ENCODE measurements around the gene ENGASE.

ENGASE gene

GRCh38 chr17:79116575-79117368 lies 42.1 kb downstream of the ENGASE start:
- Mint-ChIP-seq H3K27ac (no peak overlapping the region), H3K4me3 (no peak overlapping the region), H3K36me3 (no peaks in the 10 kb centered on the region), H3K9me3 (no peaks in the 10 kb centered on the region), H3K4me1 (no peaks in the 10 kb centered on the region)
- no peak for ATAC-seq
- no peak for DNase-seq (ENCODE audit: low spot score in 2 of 2)

GRCh38 chr17:79117905-79118487 lies 43.4 kb downstream of the ENGASE start:
- H3K4me1 Mint-ChIP-seq: no peaks in the 10 kb centered on the region
- no peak overlapping the region for H3K4me3 Mint-ChIP-seq
- ATAC-seq (no peak), DNase-seq (ENCODE audit: low spot score in 2 of 2) (no peak)
- no peaks in the 10 kb centered on the region for H3K36me3 Mint-ChIP-seq
- no peak overlapping the region for H3K27ac Mint-ChIP-seq
- H3K9me3 Mint-ChIP-seq: no peaks in the 10 kb centered on the region

GRCh38 chr17:79118924-79119323 lies 44.3 kb downstream of the ENGASE start:
- H3K36me3 Mint-ChIP-seq: no peaks in the 10 kb centered on the region
- H3K4me3 Mint-ChIP-seq: no peak overlapping the region
- DNase-seq (ENCODE audit: low spot score in 2 of 2) (no peak), ATAC-seq (no peak)
- H3K4me1 Mint-ChIP-seq: no peaks in the 10 kb centered on the region
- H3K27ac Mint-ChIP-seq: no peak overlapping the region
- no peaks in the 10 kb centered on the region for H3K9me3 Mint-ChIP-seq

- H3K36me3 Mint-ChIP-seq: no peaks in the 10 kb centered on the region
- no peak overlapping the region for H3K4me3 Mint-ChIP-seq
- no peaks in the 10 kb centered on the region for H3K4me1 Mint-ChIP-seq
- DNase-seq (ENCODE audit: low spot score in 2 of 2) (no peak), ATAC-seq (no peak)
- H3K27ac Mint-ChIP-seq: no peak overlapping the region
- H3K9me3 Mint-ChIP-seq: no peaks in the 10 kb centered on the region
Observed at GRCh38 chr17:79120259-79120658, 45.6 kb downstream of the ENGASE start.

- Mint-ChIP-seq H3K36me3 (no peaks in the 10 kb centered on the region), H3K4me3 (no peak overlapping the region), H3K4me1 (no peaks in the 10 kb centered on the region), H3K27ac (no peak overlapping the region), H3K9me3 (no peaks in the 10 kb centered on the region)
- ATAC-seq: no peak
- no peak for DNase-seq (ENCODE audit: low spot score in 2 of 2)
Observed at GRCh38 chr17:79123988-79124387, 49.4 kb downstream of the ENGASE start.

- no peak for DNase-seq (ENCODE audit: low spot score in 2 of 2)
- Mint-ChIP-seq H3K4me3 (no peak overlapping the region), H3K27ac (no peak overlapping the region), H3K36me3 (no peaks in the 10 kb centered on the region), H3K4me1 (no peaks in the 10 kb centered on the region), H3K9me3 (no peaks in the 10 kb centered on the region)
- ATAC-seq: no peak
Observed at GRCh38 chr17:79124513-79125209, 50.0 kb downstream of the ENGASE start.

- H3K27ac Mint-ChIP-seq: no peak overlapping the region
- H3K4me3 Mint-ChIP-seq: no peak overlapping the region
- ATAC-seq (no peak), DNase-seq (ENCODE audit: low spot score in 2 of 2) (no peak)
- no peaks in the 10 kb centered on the region for H3K4me1 Mint-ChIP-seq
- no peaks in the 10 kb centered on the region for H3K9me3 Mint-ChIP-seq
- no peaks in the 10 kb centered on the region for H3K36me3 Mint-ChIP-seq
Observed at GRCh38 chr17:79125503-79125902, 50.9 kb downstream of the ENGASE start.

- Mint-ChIP-seq H3K27ac (no peak overlapping the region), H3K36me3 (no peaks in the 10 kb centered on the region), H3K4me3 (no peak overlapping the region), H3K9me3 (no peaks in the 10 kb centered on the region), H3K4me1 (no peaks in the 10 kb centered on the region)
- no peak for ATAC-seq
- DNase-seq (ENCODE audit: low spot score in 2 of 2): no peak
Observed at GRCh38 chr17:79126139-79126538, 51.5 kb downstream of the ENGASE start.

GRCh38 chr17:79127534-79128135 lies 53.0 kb downstream of the ENGASE start:
- Mint-ChIP-seq H3K9me3 (no peaks in the 10 kb centered on the region), H3K27ac (no peak overlapping the region), H3K4me1 (no peaks in the 10 kb centered on the region), H3K4me3 (no peak overlapping the region), H3K36me3 (no peaks in the 10 kb centered on the region)
- no peak for DNase-seq (ENCODE audit: low spot score in 2 of 2)
- ATAC-seq: no peak

- ATAC-seq (no peak), DNase-seq (ENCODE audit: low spot score in 2 of 2) (no peak)
- Mint-ChIP-seq H3K4me3 (no peak overlapping the region), H3K36me3 (no peaks in the 10 kb centered on the region), H3K4me1 (no peaks in the 10 kb centered on the region), H3K27ac (no peak overlapping the region), H3K9me3 (no peaks in the 10 kb centered on the region)
Observed at GRCh38 chr17:79129523-79129922, 54.9 kb downstream of the ENGASE start.

GRCh38 chr17:79130536-79131273 lies 56.1 kb downstream of the ENGASE start:
- Mint-ChIP-seq H3K36me3 (no peaks in the 10 kb centered on the region), H3K4me1 (no peaks in the 10 kb centered on the region), H3K9me3 (no peaks in the 10 kb centered on the region), H3K27ac (no peak overlapping the region), H3K4me3 (no peak overlapping the region)
- ATAC-seq (no peak), DNase-seq (ENCODE audit: low spot score in 2 of 2) (no peak)

- Mint-ChIP-seq H3K27ac (no peak overlapping the region), H3K4me1 (no peaks in the 10 kb centered on the region), H3K36me3 (no peaks in the 10 kb centered on the region), H3K9me3 (no peaks in the 10 kb centered on the region), H3K4me3 (no peak overlapping the region)
- DNase-seq (ENCODE audit: low spot score in 2 of 2) (no peak), ATAC-seq (no peak)
Observed at GRCh38 chr17:79131274-79131635, 56.6 kb downstream of the ENGASE start.

- Mint-ChIP-seq H3K36me3 (no peaks in the 10 kb centered on the region), H3K27ac (no peak overlapping the region), H3K4me3 (no peak overlapping the region), H3K4me1 (no peaks in the 10 kb centered on the region), H3K9me3 (no peaks in the 10 kb centered on the region)
- DNase-seq (ENCODE audit: low spot score in 2 of 2) (no peak), ATAC-seq (no peak)
Observed at GRCh38 chr17:79131701-79132100, 57.1 kb downstream of the ENGASE start.

- no peak overlapping the region for H3K4me3 Mint-ChIP-seq
- no peak overlapping the region for H3K27ac Mint-ChIP-seq
- H3K36me3 Mint-ChIP-seq: no peaks in the 10 kb centered on the region
- H3K9me3 Mint-ChIP-seq: no peaks in the 10 kb centered on the region
- no peaks in the 10 kb centered on the region for H3K4me1 Mint-ChIP-seq
- ATAC-seq (no peak), DNase-seq (ENCODE audit: low spot score in 2 of 2) (no peak)
Observed at GRCh38 chr17:79132271-79133064, 57.8 kb downstream of the ENGASE start.
